ENCODE measurements around the gene GIGYF2. TPM values are rescaled to one million over a fixed set of nuclear protein-coding genes. Genes with fewer than 3 reads are reported as not detected.

GIGYF2 gene
- polyA plus RNA-seq, 1 donor (not counting 4 experiments of a cell fraction or from before 2014, with no cell fraction given) = 35.5 TPM

DNA sequence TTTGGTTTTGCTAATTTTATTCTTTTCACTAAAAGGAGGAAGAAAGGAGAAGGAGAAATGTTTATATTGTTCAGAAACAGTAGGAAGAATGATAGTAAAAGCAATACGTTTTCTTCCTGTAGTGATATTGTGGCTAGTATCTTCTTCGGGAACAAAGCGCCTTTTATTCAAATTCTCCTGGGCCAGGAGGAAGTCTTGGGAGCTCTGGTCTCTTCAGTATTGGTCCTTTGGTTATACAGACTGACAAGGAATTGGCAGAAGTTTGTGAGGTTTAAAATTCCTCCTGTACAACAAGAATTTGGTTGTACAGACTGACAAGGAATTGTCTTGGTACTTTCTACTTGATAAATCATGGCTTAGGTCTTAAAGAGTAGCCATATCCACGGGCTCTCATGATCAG is 9.9 kb downstream of the GIGYF2 start:
- no peaks in the 10 kb centered on the region for H3K27me3 ChIP-seq (ENCODE audit: control insufficient read depth, extremely low read depth, insufficient read depth, low read length)
- dilution Hi-C loops (cut with MboI; ENCODE audit: extremely low pct_ligation_motif_present, low sequenced_read_pairs) = no loop called here
- no peak for FAIRE-seq
- H4K20me1 ChIP-seq (ENCODE audit: control insufficient read depth, extremely low read depth, insufficient read depth, low read length) = no peaks in the 10 kb centered on the region
- DNase-seq (ENCODE audit: low read depth, low spot score) = no peak
- H3K4me1 ChIP-seq (ENCODE audit: control insufficient read depth, extremely low read depth, insufficient read depth, low read length) = no peaks in the 10 kb centered on the region
- peaks cover 4 to 6% of the 10 kb centered on the region in 2 experiments for H3K36me3 ChIP-seq (ENCODE audit: control insufficient read depth in 2 of 2, extremely low read depth in 1 of 2, insufficient read depth in 2 of 2, low read length in 2 of 2)
- no peak overlapping the region for H3K27ac ChIP-seq (ENCODE audit: control insufficient read depth, insufficient read depth, low read length)
- no peak overlapping the region for H3K9ac ChIP-seq (ENCODE audit: control insufficient read depth, extremely low read depth, insufficient read depth, low read length)
- H3K9me3 ChIP-seq (ENCODE audit: control insufficient read depth, low read depth, low read length) = no peaks in the 10 kb centered on the region
- no peak overlapping the region for H3K4me2 ChIP-seq (ENCODE audit: control insufficient read depth, extremely low read depth, insufficient read depth, low read depth, low read length)
- H2AFZ ChIP-seq (ENCODE audit: control insufficient read depth, low read length) = no peak overlapping the region
- H3K79me2 ChIP-seq (ENCODE audit: control insufficient read depth, insufficient read depth, low read length) = peaks cover 67% of the 10 kb centered on the region
- no peak overlapping the region for H3K4me3 ChIP-seq (ENCODE audit: control insufficient read depth in 2 of 3, extremely low read depth in 1 of 3, insufficient read depth in 2 of 3, low read depth in 1 of 3, low read length in 3 of 3)
- no peaks in the 10 kb centered on the region for H3K9me1 ChIP-seq (ENCODE audit: control insufficient read depth, extremely low read depth, insufficient read depth, low read length)
- TF ChIP-seq, protein P1, sequence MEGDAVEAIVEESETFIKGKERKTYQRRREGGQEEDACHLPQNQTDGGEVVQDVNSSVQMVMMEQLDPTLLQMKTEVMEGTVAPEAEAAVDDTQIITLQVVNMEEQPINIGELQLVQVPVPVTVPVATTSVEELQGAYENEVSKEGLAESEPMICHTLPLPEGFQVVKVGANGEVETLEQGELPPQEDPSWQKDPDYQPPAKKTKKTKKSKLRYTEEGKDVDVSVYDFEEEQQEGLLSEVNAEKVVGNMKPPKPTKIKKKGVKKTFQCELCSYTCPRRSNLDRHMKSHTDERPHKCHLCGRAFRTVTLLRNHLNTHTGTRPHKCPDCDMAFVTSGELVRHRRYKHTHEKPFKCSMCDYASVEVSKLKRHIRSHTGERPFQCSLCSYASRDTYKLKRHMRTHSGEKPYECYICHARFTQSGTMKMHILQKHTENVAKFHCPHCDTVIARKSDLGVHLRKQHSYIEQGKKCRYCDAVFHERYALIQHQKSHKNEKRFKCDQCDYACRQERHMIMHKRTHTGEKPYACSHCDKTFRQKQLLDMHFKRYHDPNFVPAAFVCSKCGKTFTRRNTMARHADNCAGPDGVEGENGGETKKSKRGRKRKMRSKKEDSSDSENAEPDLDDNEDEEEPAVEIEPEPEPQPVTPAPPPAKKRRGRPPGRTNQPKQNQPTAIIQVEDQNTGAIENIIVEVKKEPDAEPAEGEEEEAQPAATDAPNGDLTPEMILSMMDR (optimal IDR thresholded peaks at IDR 0.05 in 1 of 3, IDR thresholded peaks at IDR 0.05 in 1 of 3, conservative IDR thresholded peaks at IDR 0.05 in 1 of 3; ENCODE audit: extremely low read depth in 1 of 3, insufficient read depth in 2 of 3, low read length in 3 of 3) = no peak
- TF ChIP-seq EZH2 (IDR thresholded peaks at IDR 0.05; ENCODE audit: low read length) = no peak

DNA sequence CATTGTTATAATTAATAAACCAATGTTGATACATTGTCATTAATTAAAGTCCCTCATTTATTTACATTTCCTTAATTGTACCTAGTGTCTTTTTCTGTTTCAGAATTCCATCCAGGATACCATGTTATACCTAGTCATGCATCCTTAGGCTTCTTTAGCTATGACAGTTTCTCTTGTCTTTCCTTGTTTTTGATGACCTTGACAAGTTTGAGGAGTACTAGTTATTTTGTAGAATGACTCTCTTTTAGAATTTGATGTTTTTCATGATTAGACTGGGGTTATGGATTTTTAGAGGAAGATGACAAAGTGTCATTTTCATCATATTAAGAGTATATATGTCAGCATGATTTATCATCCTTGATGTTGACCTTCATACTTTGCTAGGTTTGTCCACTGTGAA is 16.4 kb downstream of the GIGYF2 start:
- TF ChIP-seq, protein P1 (optimal IDR thresholded peaks at IDR 0.05 in 1 of 3, IDR thresholded peaks at IDR 0.05 in 1 of 3, conservative IDR thresholded peaks at IDR 0.05 in 1 of 3; ENCODE audit: extremely low read depth in 1 of 3, insufficient read depth in 2 of 3, low read length in 3 of 3) = no peak
- no peak for TF ChIP-seq EZH2 (IDR thresholded peaks at IDR 0.05; ENCODE audit: low read length)
- dilution Hi-C loops (cut with MboI; ENCODE audit: extremely low pct_ligation_motif_present, low sequenced_read_pairs) = no loop called here
- Histone ChIP-seq H3K27ac (ENCODE audit: control insufficient read depth, insufficient read depth, low read length) (no peak overlapping the region), H3K9ac (ENCODE audit: control insufficient read depth, extremely low read depth, insufficient read depth, low read length) (no peak overlapping the region), H3K27me3 (ENCODE audit: control insufficient read depth, extremely low read depth, insufficient read depth, low read length) (no peaks in the 10 kb centered on the region), H3K36me3 (ENCODE audit: control insufficient read depth in 2 of 2, extremely low read depth in 1 of 2, insufficient read depth in 2 of 2, low read length in 2 of 2) (peaks cover 1 to 5% of the 10 kb centered on the region in 2 experiments), H3K79me2 (ENCODE audit: control insufficient read depth, insufficient read depth, low read length) (peaks cover 83% of the 10 kb centered on the region), H4K20me1 (ENCODE audit: control insufficient read depth, extremely low read depth, insufficient read depth, low read length) (peaks cover 3% of the 10 kb centered on the region), H3K9me3 (ENCODE audit: control insufficient read depth, low read depth, low read length) (no peaks in the 10 kb centered on the region), H3K4me2 (ENCODE audit: control insufficient read depth, extremely low read depth, insufficient read depth, low read depth, low read length) (no peak overlapping the region), H3K4me1 (ENCODE audit: control insufficient read depth, extremely low read depth, insufficient read depth, low read length) (peaks cover 3% of the 10 kb centered on the region), H3K9me1 (ENCODE audit: control insufficient read depth, extremely low read depth, insufficient read depth, low read length) (no peaks in the 10 kb centered on the region), H3K4me3 (ENCODE audit: control insufficient read depth in 2 of 3, extremely low read depth in 1 of 3, insufficient read depth in 2 of 3, low read depth in 1 of 3, low read length in 3 of 3) (no peak overlapping the region), H2AFZ (ENCODE audit: control insufficient read depth, low read length) (no peak overlapping the region)
- FAIRE-seq (no peak), DNase-seq (ENCODE audit: low read depth, low spot score) (no peak)
